HG03571 (cell line): Measurements from ENCODE around the gene RIN2.

Source experiments
- ATAC-seq: cut with Tn5 transposase; IDR thresholded peaks from one replicate; pipeline ENCODE4 v1.9.1; 2021; ENCODE audit not compliant: unreplicated experiment

Gene RIN2

GRCh38 chr20:19764207-19764606 is 6.1 kb downstream of the RIN2 start:
- ATAC-seq, result no peak

- no peak for ATAC-seq
Measured at GRCh38 chr20:19765266-19765665, 7.2 kb downstream of the RIN2 start.

- no peak for ATAC-seq
Measured at GRCh38 chr20:19765913-19766312, 7.9 kb downstream of the RIN2 start.

GRCh38 chr20:19767070-19767469 is 9.0 kb downstream of the RIN2 start:
- ATAC-seq, result no peak

- no peak for ATAC-seq
Measured at GRCh38 chr20:19768325-19768842, 10.3 kb downstream of the RIN2 start.

GRCh38 chr20:19769507-19769906 is 11.4 kb downstream of the RIN2 start:
- no peak for ATAC-seq

GRCh38 chr20:19770375-19770774 is 12.3 kb downstream of the RIN2 start:
- no peak for ATAC-seq

GRCh38 chr20:19771031-19771430 is 13.0 kb downstream of the RIN2 start:
- ATAC-seq, result no peak

- ATAC-seq, result no peak
Measured at GRCh38 chr20:19773471-19773870, 15.4 kb downstream of the RIN2 start.

- ATAC-seq, result no peak
Measured at GRCh38 chr20:19774135-19774933, 16.3 kb downstream of the RIN2 start.

- no peak for ATAC-seq
Measured at GRCh38 chr20:19775353-19776253, 17.5 kb downstream of the RIN2 start.

GRCh38 chr20:19777315-19777714 is 19.3 kb downstream of the RIN2 start:
- no peak for ATAC-seq

- ATAC-seq, result no peak
Measured at GRCh38 chr20:19777981-19778380, 19.9 kb downstream of the RIN2 start.

GRCh38 chr20:19778404-19778803 is 20.3 kb downstream of the RIN2 start:
- ATAC-seq, result no peak

GRCh38 chr20:19779634-19780033 is 21.6 kb downstream of the RIN2 start:
- no peak for ATAC-seq

- no peak for ATAC-seq
Measured at GRCh38 chr20:19780261-19780660, 22.2 kb downstream of the RIN2 start.

- no peak for ATAC-seq
Measured at GRCh38 chr20:19781235-19781634, 23.2 kb downstream of the RIN2 start.

GRCh38 chr20:19782669-19783068 is 24.6 kb downstream of the RIN2 start:
- ATAC-seq, result no peak

GRCh38 chr20:19783966-19784401 is 25.9 kb downstream of the RIN2 start:
- no peak for ATAC-seq

- no peak for ATAC-seq
Measured at GRCh38 chr20:19784511-19785172, 26.6 kb downstream of the RIN2 start.
